ENCODE results near the gene SUPT3H. TPM values are rescaled to one million over a fixed set of nuclear protein-coding genes. Genes with fewer than 3 reads are reported as not detected.

SUPT3H gene
- polyA plus RNA-seq, 3 donors, result 2.4 to 3.5 (median 2.5) TPM

GRCh38 chr6:45417436-45417835, 39.7 kb upstream of the SUPT3H start:
- H3K4me2 ChIP-seq (replicated peaks; ENCODE audit: extremely low read depth, low read length, poor library complexity, severe bottlenecking), result no peak overlapping the region
- no peaks in the 10 kb centered on the region for H3K9me3 ChIP-seq (replicated peaks in 1 of 2; ENCODE audit: control insufficient read depth in 1 of 2, insufficient read depth in 1 of 2, low read length in 2 of 2)
- no peak for DNase-seq
- WGBS (ENCODE audit: insufficient coverage), result no CpG with 5 or more reads among the region's 2 CpGs
- peaks cover 29 to 33% of the 10 kb centered on the region in 2 donors for H3K4me1 ChIP-seq (ENCODE audit: control insufficient read depth in 1 of 2, insufficient read depth in 2 of 2, low read length in 2 of 2)
- H3K79me2 ChIP-seq (ENCODE audit: insufficient read depth, low read length), result peaks cover 31% of the 10 kb centered on the region
- Mint-ChIP-seq H3K9me3 (peaks cover 0 to 2% (median 0%) of the 10 kb centered on the region in 7 donors), H3K36me3 (no peaks in the 10 kb centered on the region), H3K4me3 (no peak overlapping the region), H3K4me1 (peaks cover 37% of the 10 kb centered on the region), H3K27me3 (ENCODE audit: low read depth in 3 of 3) (peaks cover 11 to 20% (median 17%) of the 10 kb centered on the region in 3 donors), H3K27ac (no peak overlapping the region)
- no peak overlapping the region for H3K9ac ChIP-seq (ENCODE audit: insufficient read depth, low read length, poor library complexity, severe bottlenecking)
- H2AFZ ChIP-seq (ENCODE audit: insufficient read depth, low read depth, low read length, poor library complexity, severe bottlenecking), result no peak overlapping the region
- TF ChIP-seq CTCF (IDR thresholded peaks at IDR 0.05), result no peak
- intact Hi-C loops (cut with micrococcal nuclease), result no loop called here
- no peak overlapping the region for H3K27ac ChIP-seq (ENCODE audit: low read depth in 1 of 2, low read length in 2 of 2)
- no peak overlapping the region for H3K4me3 ChIP-seq (replicated peaks in 1 of 3; ENCODE audit: low read depth in 2 of 3, low read length in 3 of 3)
- H3K36me3 ChIP-seq (replicated peaks in 1 of 2; ENCODE audit: control insufficient read depth in 1 of 2, insufficient read depth in 2 of 2, low read length in 2 of 2), result no peaks in the 10 kb centered on the region
- H4K20me1 ChIP-seq (ENCODE audit: insufficient read depth, low read length), result no peaks in the 10 kb centered on the region
- H3K27me3 ChIP-seq (ENCODE audit: control insufficient read depth in 2 of 2, insufficient read depth in 2 of 2, low read length in 2 of 2), result peaks cover 0 to 12% of the 10 kb centered on the region in 2 donors

- Mint-ChIP-seq H3K4me3 (no peak overlapping the region), H3K27ac (no peak overlapping the region), H3K36me3 (no peaks in the 10 kb centered on the region), H3K4me1 (peaks cover 37% of the 10 kb centered on the region), H3K27me3 (ENCODE audit: low read depth in 3 of 3) (peaks cover 11 to 20% (median 17%) of the 10 kb centered on the region in 3 donors), H3K9me3 (peaks cover 0 to 2% (median 0%) of the 10 kb centered on the region in 7 donors)
- Histone ChIP-seq H3K9me3 (replicated peaks in 1 of 2; ENCODE audit: control insufficient read depth in 1 of 2, insufficient read depth in 1 of 2, low read length in 2 of 2) (no peaks in the 10 kb centered on the region), H3K4me2 (replicated peaks; ENCODE audit: extremely low read depth, low read length, poor library complexity, severe bottlenecking) (no peak overlapping the region), H3K4me3 (replicated peaks in 1 of 3; ENCODE audit: low read depth in 2 of 3, low read length in 3 of 3) (no peak overlapping the region), H2AFZ (ENCODE audit: insufficient read depth, low read depth, low read length, poor library complexity, severe bottlenecking) (no peak overlapping the region), H3K27me3 (ENCODE audit: control insufficient read depth in 2 of 2, insufficient read depth in 2 of 2, low read length in 2 of 2) (peaks cover 0 to 12% of the 10 kb centered on the region in 2 donors), H3K36me3 (replicated peaks in 1 of 2; ENCODE audit: control insufficient read depth in 1 of 2, insufficient read depth in 2 of 2, low read length in 2 of 2) (no peaks in the 10 kb centered on the region), H3K4me1 (ENCODE audit: control insufficient read depth in 1 of 2, insufficient read depth in 2 of 2, low read length in 2 of 2) (peaks cover 29 to 33% of the 10 kb centered on the region in 2 donors), H3K27ac (ENCODE audit: low read depth in 1 of 2, low read length in 2 of 2) (no peak overlapping the region), H4K20me1 (ENCODE audit: insufficient read depth, low read length) (no peaks in the 10 kb centered on the region), H3K79me2 (ENCODE audit: insufficient read depth, low read length) (peaks cover 26% of the 10 kb centered on the region), H3K9ac (ENCODE audit: insufficient read depth, low read length, poor library complexity, severe bottlenecking) (no peak overlapping the region)
- no peak for TF ChIP-seq CTCF (IDR thresholded peaks at IDR 0.05)
- intact Hi-C loops (cut with micrococcal nuclease), result no loop called here
- WGBS (ENCODE audit: insufficient coverage), result no CpG with 5 or more reads among the region's 2 CpGs
- DNase-seq, result no peak
These were observed 39.0 kb upstream of the SUPT3H start for GRCh38 chr6:45416700-45417099.
